AG09319 (cell line): ENCODE measurements around the gene GLS.

ENCODE experiments used
- DNase-seq: peaks from one replicate; pipeline ENCODE4 v3.0.0-alpha.2; 2010; ENCODE audit warnings: low read depth; ENCODE audit errors: extremely low read depth
- TF ChIP-seq, protein P1 (sequence below): IDR thresholded peaks from 2 replicates; pipeline ENCODE4 v1.5.1; 2011; ENCODE audit warnings: low read depth, mild to moderate bottlenecking, inconsistent platforms, low read length, moderate library complexity

The GLS gene

DNA sequence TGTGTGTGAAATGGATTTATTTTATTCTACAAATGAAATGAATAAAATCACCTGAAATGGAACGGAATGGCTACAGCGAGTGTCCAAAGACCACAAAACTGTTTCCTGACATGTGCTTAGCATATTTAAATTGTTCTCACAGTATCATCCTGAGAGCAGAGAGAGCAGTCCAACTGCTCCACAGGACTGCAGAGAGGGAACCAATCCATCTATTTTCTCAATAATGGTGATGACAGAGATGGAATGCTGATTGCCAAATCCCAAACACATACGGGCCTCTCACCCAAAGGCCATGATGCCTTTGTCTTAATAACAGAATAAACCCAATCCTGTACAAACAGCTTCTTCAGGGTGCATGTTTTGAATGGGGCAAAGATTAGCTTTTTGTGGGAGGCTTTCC, 92.2 kb downstream of the GLS start:
- TF ChIP-seq, protein P1, sequence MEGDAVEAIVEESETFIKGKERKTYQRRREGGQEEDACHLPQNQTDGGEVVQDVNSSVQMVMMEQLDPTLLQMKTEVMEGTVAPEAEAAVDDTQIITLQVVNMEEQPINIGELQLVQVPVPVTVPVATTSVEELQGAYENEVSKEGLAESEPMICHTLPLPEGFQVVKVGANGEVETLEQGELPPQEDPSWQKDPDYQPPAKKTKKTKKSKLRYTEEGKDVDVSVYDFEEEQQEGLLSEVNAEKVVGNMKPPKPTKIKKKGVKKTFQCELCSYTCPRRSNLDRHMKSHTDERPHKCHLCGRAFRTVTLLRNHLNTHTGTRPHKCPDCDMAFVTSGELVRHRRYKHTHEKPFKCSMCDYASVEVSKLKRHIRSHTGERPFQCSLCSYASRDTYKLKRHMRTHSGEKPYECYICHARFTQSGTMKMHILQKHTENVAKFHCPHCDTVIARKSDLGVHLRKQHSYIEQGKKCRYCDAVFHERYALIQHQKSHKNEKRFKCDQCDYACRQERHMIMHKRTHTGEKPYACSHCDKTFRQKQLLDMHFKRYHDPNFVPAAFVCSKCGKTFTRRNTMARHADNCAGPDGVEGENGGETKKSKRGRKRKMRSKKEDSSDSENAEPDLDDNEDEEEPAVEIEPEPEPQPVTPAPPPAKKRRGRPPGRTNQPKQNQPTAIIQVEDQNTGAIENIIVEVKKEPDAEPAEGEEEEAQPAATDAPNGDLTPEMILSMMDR = no peak
- no peak for DNase-seq

DNA sequence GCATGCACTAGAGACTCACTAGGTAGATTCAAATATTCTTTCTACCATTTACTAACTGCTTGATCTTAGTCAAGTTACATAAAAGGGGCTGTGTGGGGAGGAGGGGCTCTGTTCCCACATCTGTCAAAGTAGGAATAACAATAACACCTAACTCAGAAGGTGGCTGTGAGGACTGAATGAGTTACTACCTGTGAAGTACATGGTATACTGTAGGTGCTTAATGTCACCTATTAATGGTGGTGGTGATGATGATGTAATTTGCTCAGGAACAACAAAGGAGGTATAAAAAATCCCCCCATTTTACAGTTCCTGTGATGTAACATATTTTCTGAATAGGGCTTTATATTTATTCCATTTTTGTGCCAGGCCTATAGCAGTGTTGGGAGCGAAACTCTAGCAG, 92.6 kb downstream of the GLS start:
- TF ChIP-seq, protein P1 = no peak

DNA sequence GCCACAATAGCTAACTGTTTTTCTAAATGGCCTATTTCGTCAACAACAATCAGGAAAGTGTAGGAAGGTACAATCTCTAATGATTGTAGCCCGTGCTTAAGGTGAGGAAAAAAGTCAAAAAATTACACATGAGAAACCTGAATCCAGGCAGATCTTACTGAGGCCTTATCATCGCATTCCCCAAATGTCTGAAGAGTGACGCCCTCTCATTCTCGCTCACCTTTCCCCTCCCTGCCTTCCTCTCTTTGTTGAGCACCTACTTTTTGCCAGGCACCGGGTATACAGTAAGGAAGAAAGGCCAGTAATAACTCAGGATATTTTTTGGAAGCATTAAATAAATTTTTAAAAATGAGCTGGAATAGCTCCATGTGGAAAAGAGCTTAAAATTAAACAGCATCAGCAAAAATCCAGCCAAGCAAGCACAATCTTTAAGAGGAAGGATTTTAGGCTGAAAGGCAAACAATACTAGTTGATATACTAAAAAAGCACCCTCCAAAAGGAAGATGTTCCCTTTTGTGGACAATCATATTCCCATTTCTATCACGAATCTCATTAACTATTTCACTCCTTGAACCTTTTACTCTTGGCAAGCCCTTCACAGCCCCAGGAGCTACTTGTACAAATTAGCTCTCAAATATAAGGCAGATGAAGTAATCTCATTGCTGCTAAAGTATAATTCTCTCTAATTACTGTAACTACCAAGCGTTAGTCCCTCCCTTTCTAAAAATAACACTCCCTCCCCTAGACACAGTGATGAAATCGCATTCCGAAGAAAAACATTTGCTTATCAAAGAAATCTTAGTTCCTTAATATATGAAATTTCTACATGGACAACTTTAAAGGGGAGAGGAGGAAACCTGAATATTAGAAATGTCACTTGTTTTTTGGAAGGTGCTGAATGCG, 93.4 kb downstream of the GLS start:
- TF ChIP-seq, protein P1 = no peak
- DNase-seq = no peak

More for the DNA sequence above, 92.6 kb downstream of the GLS start:
- no peak for DNase-seq

DNA sequence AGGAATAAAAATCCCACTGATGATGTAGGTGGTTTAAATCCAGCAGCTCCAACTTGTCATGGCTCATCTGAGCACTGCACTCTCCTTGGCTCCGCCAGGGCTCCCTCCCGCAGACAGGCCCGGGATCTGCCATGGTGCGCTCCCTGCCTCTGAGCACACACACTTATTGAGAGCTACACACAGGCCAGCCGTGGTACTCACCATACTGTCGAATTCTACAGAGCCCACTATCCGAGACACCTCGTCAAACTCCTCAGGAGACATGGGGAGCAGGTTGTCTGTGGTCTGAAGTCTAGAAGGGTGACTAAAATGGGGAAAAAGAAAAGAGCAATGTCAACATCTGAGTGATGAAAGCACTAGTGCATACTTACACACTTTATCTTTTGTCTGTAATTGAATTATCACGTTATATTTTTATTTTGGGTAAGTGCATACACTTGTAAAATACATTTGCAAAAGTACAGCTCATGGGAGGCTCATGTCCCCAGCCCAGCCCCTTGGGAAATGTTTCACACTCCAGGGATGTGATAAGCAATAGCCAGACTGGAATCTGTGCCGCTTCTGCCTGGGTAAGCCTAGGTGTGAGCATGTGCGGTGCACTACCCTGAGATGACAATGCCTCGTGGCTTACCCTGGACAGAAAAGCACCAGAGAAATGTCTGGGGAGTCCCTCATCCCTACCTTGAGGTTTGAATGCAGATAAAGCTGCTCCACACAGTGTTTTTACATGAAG, 94.2 kb downstream of the GLS start:
- TF ChIP-seq, protein P1 = no peak
- DNase-seq = no peak

DNA sequence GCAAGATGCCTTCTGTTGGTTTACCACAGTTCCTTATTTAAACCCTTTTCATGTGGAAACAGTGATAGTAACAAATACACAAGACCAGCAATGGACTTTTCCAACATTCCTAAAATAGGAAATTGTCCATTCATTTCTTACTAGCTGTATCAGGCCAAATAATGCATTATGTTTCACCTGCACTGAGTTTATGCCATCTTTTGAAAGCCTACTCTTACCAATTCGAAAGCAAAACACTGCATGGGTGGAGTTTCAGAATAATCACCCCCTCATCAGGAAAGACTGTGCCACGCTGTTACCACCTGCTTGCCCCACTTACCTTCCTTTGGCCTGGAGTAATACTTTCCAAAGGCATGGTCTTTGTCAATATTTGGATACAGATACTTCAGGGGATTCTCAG, 95.9 kb downstream of the GLS start:
- TF ChIP-seq, protein P1 = no peak
- DNase-seq = no peak

DNA sequence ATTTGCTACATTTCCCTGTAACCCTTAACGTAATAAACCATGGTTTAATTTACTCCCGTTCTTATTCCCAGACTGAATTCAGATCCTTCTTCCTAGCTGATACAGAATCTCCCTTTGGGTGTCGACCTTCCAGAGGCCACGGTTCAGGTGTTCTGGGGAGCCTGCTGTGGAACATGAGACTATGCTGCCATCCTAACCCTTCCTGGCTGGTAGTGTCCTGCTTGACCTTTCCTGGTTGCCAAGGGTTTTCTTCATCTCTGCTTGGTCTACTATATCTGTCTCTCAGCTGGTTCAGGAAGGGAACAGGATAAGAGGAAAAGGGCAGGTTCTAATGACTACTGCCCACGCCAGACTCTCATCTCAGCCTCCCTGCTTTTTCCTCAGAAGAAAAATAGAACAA, 96.9 kb downstream of the GLS start:
- TF ChIP-seq, protein P1 = no peak
- no peak for DNase-seq
